Peyer's patch (tissue), 4 donors: ENCODE data around the gene UBLCP1.

Experiments
- POLR2A ChIP-seq, 2 donors: fragments of 450-650 bp; IDR thresholded peaks; one replicate each; pipeline ENCODE4 v1.5.1; 2017; ENCODE audit warnings: antibody characterized with exemption in 2 of 2, mild to moderate bottlenecking in 2 of 2, moderate library complexity in 2 of 2
- TF ChIP-seq, protein P1 (sequence below), 6 experiments: fragments of 450-650 bp in 4 of 6; fragments of 200-600 bp in 2 of 6; sonication (generic) in 1 of 6; IDR thresholded peaks; one replicate each; pipeline ENCODE4 v1.5.1; 2017 to 2019; ENCODE audit warnings: antibody characterized with exemption in 6 of 6, mild to moderate bottlenecking in 3 of 6, moderate library complexity in 1 of 6

DNA sequence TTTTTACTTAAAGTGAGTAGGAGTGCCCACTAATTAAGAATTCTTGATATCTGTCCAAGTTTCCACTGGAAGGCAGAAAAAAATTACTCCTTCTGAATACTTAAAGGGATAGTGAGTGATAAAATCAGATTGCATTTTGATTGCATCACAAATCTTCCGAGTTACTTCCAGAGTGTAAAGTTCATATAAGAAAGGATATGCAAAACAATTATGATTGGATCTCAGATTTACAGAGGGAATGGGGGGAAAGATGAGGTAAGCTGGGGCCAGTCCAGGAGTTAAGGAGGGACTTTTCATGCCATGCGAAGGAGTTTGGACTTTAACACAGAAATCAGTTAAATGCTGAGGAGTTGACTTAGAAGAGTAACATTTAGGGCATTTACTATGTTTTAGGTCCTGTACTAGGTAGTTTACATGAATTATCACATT lies 44.5 kb upstream of the UBLCP1 start:
- no peak for TF ChIP-seq POLR2A (IDR thresholded peaks at IDR 0.05)
- TF ChIP-seq, protein P1, sequence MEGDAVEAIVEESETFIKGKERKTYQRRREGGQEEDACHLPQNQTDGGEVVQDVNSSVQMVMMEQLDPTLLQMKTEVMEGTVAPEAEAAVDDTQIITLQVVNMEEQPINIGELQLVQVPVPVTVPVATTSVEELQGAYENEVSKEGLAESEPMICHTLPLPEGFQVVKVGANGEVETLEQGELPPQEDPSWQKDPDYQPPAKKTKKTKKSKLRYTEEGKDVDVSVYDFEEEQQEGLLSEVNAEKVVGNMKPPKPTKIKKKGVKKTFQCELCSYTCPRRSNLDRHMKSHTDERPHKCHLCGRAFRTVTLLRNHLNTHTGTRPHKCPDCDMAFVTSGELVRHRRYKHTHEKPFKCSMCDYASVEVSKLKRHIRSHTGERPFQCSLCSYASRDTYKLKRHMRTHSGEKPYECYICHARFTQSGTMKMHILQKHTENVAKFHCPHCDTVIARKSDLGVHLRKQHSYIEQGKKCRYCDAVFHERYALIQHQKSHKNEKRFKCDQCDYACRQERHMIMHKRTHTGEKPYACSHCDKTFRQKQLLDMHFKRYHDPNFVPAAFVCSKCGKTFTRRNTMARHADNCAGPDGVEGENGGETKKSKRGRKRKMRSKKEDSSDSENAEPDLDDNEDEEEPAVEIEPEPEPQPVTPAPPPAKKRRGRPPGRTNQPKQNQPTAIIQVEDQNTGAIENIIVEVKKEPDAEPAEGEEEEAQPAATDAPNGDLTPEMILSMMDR (IDR thresholded peaks at IDR 0.05), result no peak
